Esophagus mucosa (tissue), 1 donor: ENCODE data around the gene PRADC1. TPM values are rescaled to one million over a fixed set of nuclear protein-coding genes. Genes with fewer than 3 reads are reported as not detected.

Source experiments
- ATAC-seq: fragments of 200-7000 bp; cut with Tn5 transposase; one replicate; pipeline ENCODE4 v1.9.1; 2020
- total RNA-seq: library from RNA; stranded (reverse); gene quantifications from one replicate; pipeline ENCODE4 v1.2.4, GENCODE V29; 2023
- donor health status: DM: yes; HTN: yes; CAD: no.

Gene PRADC1
- total RNA-seq, 1 donor from 2014 or later = 19.0 TPM

DNA sequence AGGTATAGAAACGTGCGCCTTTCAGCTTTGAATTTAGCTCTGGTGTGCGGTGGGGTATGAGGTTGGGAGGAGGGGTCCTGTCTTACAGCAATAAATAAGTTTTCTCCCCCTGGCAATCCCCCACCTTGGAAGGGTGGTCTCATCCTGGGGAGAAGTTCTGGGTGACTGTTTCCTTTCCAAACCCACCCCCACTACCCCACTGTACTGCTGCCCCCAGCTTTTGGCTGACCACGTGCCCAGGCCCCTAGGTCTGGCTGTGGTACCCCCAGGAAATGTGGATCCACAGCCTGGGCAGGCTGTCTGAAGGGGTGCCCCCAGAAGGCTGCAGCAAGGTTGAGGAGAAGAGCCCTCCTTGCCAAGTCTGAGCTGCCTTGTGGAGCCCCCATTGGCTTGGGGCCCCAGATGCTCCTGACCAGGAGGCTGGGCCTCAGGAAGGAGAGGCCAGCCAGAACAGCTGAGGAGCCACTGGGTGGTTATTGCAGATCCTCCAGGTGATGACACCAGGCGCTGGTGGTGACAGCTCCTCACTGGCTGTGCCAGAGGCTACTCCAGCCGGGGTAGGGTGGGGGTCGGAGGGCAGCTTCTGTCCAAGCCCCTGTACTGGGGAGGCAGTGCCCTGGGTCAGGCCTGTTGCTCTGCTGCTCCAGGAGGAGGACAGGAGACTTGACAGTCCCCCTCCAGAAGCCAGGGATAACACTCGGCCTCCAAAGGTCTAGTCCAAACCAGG is 25.3 kb upstream of the PRADC1 start:
- no peak for ATAC-seq

DNA sequence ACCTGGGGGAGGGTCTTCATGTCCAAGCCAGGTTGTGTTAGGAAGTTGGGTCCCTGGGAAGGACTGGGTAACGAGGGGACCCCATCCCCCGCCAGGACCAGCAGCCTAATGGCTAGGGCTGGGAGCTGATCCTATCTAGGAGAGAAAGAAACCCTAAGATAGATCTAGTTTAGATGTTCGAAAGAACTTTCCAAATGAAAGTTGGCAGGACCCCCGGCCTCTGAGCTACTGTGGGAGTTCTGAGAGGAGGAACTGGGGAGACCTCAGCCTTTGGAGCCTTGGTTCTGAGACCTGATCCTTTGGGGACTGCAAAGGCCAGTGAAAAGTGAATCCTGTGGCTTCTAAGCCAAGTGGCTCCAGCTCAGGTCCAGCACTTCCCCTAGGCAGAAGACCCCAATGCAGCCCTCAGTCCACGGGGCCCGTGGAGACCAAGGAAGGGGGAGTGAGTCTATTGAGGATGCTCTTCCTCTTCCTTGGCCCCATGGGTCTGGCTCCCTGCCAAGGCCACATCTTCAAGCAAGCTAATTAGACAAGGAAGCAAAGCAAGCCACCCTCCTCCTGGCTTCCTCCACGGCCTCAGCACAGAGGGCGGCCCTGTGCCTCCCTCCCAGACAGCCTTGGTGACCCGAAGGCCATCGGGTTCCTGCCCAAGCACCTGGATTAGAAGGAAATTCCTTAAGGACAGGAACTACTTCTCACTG is 24.5 kb upstream of the PRADC1 start:
- no peak for ATAC-seq

DNA sequence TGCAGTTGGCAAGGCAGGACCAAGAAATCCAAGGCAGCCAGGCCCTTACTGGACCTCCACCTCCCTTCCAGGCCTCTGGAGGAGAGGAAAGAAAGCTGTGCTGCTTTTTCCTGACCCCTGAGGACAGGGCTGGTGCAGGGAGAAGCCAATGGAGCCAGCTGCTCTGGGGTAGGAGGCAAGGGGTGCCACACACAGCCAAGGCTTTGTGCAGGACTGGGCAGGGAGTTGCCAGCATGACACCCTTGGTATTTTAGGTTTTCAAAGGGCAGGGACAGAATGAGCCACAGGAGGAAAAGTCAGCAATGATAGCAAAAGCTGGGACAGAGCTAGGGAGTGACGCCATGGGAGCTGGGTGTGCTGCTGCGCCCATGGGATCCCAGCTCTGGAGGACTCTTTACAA is 24.0 kb upstream of the PRADC1 start:
- no peak for ATAC-seq

DNA sequence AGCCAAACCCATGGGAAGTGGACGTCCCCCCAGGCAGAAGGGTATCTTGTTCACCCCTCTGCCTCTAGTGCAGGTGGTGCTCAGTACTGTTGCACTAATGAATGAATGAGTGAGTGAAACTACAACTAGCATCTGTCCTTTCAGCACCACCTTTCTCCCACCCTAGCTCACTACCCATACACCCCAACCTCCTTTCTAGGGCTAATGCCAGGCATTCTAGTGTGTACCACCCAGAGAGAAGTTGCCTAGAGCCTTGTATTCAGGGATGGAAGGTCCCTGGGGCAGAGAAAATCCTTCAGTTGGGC is 23.5 kb upstream of the PRADC1 start:
- no peak for ATAC-seq

DNA sequence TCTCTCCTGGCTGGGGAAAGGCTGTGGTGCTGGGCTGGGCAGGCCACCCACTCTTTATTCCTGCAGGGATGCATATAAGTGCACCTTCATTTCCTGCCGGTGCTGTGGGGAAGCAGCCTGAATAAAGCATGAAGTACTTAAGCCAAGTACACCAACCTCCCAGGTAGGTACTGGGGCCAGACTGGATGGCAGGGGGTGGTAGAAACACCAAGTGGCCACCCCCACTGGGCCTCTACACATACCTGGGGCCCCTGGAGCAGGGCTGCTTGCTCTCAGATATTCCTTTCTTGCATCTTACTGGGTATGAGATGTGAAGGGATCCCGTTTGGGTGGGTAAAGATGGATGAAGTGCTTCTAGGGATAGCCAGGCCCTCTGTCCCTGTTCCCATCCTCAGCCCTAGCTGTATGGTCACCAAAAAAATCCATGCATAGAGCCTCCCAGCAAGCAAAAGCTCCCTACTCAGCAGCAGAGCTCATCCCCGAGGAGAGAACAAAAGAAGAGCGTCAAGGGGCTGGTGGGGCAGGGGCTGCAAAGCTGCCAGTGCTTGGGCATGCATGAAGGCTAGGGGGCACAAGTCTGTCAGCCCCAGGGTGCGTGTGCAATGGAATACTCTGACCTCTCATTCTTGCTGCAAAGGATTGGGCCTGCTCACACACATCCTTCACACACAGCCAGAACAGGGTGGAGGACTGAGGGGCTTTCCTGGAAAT is 23.0 kb upstream of the PRADC1 start:
- ATAC-seq = no peak

DNA sequence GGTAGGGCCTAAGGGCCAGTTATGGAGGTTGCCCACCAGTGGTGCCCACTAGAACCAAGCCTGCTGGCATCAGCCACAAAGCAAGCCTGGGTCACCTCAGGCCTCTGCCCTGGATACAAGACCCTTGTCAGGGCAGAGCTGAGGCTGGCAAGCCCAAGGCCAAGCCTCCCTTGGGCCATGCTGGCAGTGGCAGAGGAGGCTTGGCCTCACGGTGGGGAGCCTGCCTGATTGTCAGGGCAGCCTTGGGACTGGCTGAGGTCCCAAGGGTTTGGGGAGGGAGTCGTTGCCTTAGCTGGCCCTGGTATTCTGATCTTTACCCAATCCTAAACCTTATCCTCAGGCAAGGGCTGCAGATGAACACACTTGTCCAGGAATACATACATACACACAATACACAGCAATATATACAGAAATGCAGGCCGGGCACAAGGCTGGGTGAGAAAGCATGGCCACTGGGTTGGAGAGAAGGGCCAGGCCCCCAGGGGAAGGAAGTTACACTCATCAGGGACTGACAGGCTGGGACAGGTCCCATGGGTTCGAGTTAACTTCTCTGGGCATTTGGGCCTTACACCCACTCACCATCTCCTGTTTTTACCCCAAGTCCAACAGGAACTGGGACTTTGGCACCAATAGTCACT is 22.1 kb upstream of the PRADC1 start:
- ATAC-seq = no peak

DNA sequence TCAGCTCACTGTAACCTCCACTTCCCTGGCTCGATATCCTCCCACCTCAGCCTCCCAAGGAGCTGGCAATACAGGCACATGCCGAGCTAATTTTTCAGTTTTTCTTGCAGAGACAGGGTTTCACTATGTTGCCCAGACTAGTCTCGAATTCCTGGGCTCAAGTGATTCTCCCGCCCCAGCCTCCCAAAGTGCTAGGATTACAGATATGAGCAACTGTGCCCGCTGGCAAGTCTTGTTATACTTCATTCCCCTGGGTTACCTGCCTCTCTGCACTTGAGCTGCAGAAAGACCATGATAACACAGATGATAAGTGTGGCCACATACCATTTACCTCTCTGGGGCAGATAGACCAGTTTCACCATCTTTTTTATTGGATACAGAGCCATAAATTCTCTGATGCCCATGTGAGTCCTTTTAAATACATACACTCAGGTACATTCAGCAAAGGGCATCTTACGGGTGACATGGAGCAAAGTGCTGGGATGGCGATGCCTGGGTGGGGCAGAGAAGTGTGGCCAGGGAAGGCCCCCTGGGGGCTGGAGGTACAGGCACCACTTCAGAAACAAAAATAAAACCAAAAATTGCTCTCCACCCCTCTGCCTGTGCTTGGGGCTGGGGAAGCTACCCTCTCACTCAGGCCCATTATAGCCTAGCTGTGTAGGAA is 21.4 kb upstream of the PRADC1 start:
- ATAC-seq = no peak

DNA sequence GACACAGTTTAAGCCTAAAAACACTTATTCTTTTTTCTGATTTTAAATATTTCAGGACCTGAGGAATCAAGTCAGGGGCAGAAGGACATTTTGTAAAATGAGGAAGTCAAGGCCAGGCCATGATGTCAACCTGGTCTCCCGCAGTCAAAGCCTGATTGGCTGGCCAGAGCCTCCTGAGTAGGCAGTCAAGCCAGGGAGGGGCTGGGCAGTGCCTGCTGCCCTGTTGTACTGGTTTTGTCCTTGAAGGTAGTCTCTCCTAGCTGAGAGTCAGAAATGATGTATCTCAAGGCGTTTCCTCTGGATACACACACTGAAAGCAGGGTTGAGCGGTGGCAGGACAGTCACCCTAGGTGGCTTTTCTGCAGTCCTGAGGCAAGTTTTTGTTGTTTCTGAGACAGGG is 20.9 kb upstream of the PRADC1 start:
- ATAC-seq = peak; percentile 90

DNA sequence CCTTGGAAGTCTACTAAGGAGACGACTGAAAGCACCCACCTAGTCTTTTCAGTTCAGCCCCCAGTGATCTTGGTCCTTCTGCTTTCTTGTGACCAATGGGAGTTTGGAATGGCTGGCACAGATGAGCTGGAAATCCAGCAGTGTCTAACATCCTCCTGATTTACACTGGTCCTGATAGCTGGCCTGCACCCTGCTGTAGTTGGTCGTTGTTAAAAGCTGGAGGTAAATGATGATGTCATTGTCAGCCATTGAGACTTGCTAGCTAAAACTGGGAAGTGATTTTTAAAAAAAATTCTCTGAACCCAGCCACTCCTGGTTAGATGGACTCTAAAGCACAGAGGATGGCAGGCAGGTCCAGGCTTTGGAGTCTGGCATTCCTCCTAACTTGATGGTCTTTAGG is 20.4 kb upstream of the PRADC1 start:
- no peak for ATAC-seq

DNA sequence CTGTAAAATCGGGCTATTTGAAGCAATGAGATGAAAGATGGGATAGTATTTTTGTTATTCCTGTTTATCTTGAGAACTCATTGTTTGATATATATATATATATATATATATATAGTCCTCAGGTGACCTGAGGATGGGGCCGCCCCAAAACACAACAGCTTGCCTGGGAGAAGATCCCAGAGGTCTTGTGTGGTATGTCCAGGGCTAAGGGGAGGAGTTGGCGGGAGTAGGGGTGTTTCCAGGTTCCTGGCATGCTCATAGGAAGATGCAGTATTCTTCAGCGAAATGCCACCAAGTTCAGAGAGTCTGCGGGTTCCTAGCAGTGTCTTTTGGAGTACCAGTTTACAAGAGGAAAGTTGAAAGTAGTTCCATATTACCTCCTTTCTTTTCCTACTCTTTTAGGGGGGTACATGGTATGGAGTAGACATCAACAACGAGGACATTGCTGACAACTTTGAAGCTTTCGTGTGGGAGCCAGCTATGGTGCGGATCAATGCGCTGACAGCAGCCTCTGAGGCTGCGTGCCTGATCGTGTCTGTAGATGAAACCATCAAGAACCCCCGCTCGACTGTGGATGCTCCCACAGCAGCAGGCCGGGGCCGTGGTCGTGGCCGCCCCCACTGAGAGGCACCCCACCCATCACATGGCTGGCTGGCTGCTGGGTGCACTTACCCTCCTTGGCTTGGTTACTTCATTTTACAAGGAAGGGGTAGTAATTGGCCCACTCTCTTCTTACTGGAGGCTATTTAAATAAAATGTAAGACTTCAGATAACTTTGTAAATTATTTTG is 19.4 kb upstream of the PRADC1 start:
- ATAC-seq = no peak

DNA sequence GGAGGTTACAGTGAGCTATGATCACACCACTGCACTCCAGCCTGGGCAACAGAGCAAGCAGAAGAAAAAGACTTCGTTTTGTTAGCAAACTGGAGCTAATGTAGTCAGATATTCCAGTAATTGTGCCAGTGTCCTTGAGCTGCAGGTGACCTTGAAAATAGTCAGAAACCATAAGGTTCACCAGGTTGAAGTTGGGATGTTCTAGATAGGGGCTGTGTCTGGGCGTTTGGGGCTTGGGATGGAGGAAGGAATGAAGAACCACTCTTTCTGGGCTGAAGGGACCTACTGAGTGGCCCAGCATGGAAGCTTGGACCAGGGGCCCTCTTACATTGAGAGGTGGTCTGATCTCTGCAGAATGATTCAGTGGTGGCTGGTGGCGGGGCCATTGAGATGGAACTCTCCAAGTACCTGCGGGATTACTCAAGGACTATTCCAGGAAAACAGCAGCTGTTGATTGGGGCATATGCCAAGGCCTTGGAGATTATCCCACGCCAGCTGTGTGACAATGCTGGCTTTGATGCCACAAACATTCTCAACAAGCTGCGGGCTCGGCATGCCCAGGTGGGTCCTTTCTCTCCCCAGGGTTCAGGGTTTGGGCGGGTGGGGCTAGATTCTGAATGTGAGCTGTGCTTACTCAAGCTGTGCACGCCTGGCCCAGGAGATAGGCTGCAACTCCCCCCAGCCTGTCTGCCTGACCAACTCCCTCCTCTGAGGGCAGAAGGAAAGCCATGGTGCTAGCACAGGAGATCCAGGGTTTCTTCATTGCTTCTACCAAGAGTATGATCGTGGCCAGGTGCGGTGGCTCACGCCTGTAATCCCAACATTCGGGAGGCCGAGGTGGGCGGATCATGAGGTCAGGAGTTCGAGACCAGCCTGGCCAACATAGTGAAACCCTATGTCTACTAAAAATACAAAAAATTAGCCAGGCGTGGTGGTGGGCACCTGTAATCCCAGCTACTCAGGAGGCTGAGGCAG is 18.1 kb upstream of the PRADC1 start:
- no peak for ATAC-seq

DNA sequence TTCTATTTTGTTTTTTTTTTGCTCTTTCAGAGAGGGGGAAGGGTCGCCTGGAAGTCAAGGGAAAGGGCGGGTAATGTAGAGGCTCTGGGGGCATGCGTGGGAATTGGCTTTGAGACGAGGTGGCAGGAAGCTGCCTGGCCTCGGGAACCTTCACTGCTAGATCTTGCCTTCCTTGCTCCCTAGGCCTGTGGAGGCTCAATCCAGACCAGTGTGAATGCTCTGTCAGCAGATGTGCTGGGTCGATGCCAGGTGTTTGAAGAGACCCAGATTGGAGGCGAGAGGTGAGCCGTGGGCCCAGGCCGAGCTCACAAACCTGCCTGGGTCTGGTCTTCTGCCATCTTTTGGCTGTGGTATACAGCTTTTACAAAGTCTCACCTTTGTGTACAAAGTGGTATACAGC is 16.6 kb upstream of the PRADC1 start:
- no peak for ATAC-seq

DNA sequence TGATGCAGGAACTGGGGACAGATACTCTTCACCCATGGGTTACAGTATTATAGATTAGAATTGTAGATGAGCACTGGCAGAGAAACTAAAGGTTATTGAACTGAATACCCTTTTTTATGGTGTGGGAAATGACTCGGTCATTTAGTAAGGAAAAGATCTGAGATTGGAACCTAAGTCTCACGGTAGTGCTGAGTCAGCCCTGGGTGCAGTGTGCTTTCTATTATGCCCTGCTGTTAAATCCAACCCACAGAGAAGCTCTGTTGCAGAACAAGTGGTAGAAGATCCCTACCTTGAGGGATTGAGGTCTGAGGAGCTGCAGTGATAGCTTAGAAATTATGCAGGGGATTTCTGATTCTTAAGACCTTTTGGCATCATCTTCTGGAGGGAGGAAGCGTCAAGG is 13.8 kb upstream of the PRADC1 start:
- ATAC-seq = no peak

DNA sequence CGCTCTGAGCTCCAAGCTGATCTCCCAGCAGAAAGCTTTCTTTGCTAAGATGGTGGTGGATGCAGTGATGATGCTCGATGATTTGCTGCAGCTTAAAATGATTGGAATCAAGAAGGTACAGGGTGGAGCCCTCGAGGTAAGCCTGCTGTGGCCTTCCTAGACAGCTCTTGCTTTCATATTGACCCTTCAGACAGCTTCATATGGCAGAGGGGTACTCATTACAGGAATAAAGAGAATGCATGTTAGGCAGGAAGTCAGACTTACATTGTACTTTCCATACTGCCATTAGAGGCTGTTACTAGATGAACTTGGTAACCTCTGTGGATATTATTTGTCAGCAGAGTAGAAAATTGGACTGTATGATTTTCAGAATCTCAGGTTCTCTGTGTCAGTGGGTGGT is 11.5 kb upstream of the PRADC1 start:
- ATAC-seq = no peak

DNA sequence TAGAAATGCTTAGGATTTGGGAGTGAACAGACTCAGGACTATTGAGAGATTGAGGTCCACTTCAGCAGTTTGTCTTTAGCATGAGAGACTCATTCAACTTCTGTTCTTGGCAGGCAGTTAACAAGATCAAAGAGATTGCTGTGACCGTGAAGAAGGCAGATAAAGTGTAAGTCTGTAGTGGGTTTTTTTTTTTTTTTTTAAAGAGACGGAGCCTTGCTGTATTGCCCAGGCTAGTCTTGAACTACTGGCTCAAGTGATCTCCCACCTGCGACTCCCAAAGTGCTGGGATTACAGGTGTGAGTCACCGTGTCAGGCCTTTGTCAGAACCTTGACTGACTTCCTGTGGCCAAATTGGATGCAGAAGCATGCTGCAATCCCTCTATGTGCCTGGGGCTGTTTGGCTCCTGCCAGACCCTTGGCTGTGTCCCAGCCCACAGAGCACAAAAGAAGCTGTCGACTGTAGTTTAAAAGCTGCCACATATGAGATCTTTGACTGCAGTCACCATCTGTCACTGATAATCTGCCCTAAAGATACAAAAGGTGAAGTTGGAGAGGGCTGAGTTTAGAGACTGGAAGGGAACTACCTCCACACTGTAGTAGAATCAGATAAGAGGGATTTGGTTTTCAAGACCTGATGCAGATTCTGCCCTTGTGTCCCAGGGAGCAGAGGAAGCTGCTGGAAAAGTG is 11.0 kb upstream of the PRADC1 start:
- peak; percentile 89 for ATAC-seq

DNA sequence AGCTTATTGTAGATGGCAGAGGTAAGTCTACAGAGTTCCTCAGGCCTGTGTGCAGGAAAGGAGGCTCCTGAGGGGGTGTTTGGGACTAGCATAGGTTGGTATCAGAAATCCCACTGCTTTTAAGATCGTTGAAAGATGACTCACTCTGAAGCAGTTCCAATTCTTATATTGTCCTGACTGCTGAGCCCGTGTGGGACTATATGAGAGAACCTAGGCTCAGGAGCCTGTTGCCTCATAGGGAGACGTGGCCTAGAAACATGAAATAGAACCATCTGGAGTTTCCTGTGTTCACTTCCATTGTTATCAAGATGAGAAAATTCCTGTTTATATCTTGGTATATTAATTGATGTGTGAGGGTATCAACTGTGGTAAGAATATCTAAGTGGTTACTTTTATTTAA is 6.7 kb upstream of the PRADC1 start:
- no peak for ATAC-seq

DNA sequence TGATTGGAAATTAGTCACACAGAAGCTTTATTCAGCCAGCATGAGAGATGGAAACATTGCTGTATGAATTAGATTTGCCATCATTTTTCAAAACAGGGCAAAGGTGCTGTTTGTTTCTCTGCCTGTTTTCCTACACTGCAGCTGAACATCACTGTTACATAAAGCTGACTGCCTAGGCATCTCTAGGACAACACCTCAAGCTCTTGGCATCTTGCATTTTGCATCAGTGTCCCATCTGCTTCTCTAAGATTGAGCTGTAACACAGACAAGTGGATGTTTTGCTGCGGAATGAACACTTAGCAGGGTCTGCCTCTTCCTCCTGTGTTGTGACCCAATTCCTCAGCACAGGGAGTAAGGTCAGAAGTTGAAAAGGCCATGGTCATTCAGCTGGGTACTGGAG is 5.9 kb upstream of the PRADC1 start:
- no peak for ATAC-seq

DNA sequence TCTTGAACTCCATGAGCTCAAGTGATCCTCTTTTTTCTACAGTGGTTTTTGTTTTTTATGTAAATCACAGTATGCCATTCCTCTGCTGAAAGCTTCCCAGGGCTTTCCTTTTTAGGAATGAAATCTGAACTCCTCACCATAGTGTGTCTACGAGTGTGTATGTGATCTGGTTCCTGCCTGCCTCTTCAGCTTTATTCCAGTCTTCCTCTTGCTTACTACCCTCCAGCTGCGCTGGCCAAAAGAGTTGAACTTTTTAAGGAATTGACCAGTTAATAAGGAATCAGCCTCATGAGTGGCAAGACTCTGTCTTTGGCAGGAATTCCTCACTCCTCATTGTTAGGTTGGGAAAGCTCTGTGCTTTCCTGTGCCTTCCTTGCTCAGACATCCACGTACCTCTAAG is 5.1 kb upstream of the PRADC1 start:
- ATAC-seq = no peak

DNA sequence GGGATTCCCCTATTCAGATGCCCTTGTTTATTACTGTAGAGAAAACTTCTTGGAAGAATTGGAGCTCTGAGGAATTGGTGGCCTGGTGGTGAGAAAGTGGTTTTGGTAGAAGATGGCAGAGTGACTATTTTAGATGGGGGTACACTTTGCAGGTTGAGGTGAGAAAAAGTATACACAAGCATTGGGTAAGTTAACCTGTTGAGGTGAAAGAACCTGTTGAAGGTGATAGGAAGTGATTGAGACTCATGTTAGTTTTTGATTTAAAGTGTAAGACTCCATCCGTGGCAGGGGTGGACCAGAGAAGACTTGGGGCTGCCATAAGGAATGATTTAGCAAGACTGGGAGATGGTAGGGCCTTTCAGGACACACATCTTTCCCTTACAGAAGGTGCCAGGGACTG is 4.1 kb upstream of the PRADC1 start:
- ATAC-seq = no peak

DNA sequence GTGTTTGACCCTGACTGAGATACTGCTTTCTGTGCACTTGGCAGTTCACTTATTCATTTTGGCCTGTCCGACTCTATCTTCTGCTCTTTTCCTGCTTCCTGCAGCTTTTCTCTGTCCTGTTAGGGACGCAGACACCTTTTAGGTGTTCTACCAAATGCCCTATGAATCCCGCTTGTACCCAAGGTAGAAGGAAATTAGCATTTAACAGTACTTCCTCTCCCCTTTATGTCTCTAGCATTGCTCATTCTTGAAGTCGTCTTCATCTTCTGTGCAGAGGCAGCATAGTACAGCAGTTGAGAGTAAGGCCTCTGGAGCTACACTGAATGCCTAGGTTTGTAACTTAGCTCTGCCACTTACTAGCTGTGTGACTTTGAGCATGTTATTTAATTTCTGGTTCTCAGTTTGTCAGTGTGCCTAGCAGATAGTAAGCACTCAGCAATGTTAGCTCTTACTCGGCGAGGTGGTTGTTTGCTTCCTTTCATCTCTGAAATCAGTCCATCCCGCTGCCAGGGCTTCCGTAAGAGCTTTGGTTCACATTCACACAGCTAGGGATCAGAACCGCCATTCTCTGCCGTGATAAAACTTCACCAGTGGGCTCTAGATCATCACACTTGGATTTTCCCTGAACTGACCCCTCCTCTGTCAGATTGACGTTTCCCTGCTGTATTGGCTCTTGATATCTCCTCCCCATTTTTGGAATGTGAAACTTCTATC is 2.4 kb upstream of the PRADC1 start:
- ATAC-seq = no peak
